Gastrocnemius medialis (tissue), 4 donors: ENCODE data around the gene RNF169.

ENCODE experiments used
- CTCF ChIP-seq, 5 experiments: fragments of 450-650 bp in 3 of 5; fragments of 200-600 bp in 2 of 5; sonication (generic) in 2 of 5; IDR thresholded peaks in 4 of 5; conservative IDR thresholded peaks in 1 of 5; 1 replicate in 4 of 5; 2 replicates in 1 of 5; pipeline ENCODE4 v1.5.1; 2016 to 2019; ENCODE audit warnings: antibody characterized with exemption in 5 of 5, mild to moderate bottlenecking in 3 of 5, moderate library complexity in 3 of 5
- POLR2A ChIP-seq, 2 donors: fragments of 450-650 bp; IDR thresholded peaks; one replicate each; pipeline ENCODE4 v1.6.1; 2017; ENCODE audit warnings: antibody characterized with exemption in 2 of 2, mild to moderate bottlenecking in 2 of 2, moderate library complexity in 2 of 2

- TF ChIP-seq CTCF (IDR thresholded peaks at IDR 0.05 in 4 of 5, conservative IDR thresholded peaks at IDR 0.05 in 1 of 5): no peak
- no peak for TF ChIP-seq POLR2A (IDR thresholded peaks at IDR 0.05)
Measured at GRCh38 chr11:74786574-74786973, 37.9 kb downstream of the RNF169 start.
